Cortex of kidney (tissue), 1 donor: Measurements from ENCODE around the gene PKHD1.
"Not testable (repeated sequence)": the region's sequence is repeated elsewhere in the genome, so short reads cannot be mapped to it uniquely, and the experiment has no call there.

Source experiments
- DNase-seq: peaks from one replicate; lab custom pipeline; 2025; lab: John Stamatoyannopoulos, UW

PKHD1 gene

DNA sequence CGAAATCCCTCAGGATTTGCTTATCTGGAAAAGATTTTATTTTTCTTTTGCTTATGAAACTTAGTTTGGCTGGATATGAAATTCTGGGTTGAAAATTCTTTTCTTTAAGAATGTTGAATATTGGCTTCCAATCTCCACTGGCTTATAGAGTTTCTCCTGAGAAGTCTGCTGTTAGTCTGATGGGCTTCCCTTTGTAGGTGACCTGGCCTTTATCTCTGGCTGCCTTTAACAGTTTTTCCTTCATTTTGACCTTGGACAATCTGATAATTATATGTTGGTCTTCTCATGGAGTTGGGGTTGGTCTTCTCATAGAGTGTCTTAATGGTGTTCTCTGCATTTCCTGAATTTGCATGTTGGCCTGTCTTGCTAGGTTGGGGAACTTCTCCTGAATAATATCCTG, 234.3 kb downstream of the PKHD1 start:
- not testable (repeated sequence) for DNase-seq

DNA sequence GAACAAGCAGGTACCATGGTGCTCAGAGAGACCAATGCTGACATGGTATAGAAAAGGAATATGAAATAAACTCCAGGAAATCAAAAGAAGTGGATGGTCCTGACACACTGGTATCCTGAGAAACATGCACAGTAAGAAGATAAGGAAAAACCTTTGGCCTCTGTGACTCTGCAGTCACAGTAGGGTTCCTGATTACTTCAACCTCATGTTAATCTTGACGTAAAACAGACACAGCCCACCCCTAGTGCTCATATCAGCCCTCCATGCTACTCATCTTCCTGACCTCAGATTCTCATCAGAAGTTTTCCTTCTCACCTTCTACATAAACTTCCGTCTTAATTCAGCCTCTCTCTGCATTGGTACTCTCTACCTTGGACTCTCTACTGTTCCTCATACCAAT, 240.9 kb downstream of the PKHD1 start:
- no peak for DNase-seq

GRCh38 chr6:51844336-51844735, 243.1 kb downstream of the PKHD1 start:
- no peak for DNase-seq

DNA sequence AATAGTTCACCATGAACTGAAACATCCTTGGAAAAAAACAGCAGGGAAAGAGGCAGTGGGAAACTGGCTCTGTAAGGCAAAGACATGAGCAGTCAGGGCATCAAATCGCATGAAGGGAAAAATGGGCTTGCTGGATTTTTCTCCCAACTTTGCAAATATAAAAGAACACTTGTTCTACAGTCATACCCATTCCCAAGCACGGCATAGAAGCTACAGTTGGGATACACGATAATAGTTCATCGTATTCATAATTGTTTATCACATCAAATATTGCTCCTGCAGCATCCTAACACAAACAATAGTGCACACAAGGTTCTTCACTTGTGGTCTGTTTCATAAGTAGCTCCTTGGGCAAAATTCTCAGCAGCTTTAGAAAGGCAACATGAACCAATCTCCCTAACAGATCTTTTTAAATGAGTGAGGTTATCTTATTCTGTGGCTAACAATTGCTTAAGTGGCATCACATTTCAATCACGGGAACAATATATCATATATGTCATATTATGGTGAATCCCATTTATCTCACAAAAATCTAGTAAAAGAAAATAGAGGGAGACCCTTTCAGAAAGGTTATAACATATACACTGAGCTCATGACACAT, 243.9 kb downstream of the PKHD1 start:
- no peak for DNase-seq

DNA sequence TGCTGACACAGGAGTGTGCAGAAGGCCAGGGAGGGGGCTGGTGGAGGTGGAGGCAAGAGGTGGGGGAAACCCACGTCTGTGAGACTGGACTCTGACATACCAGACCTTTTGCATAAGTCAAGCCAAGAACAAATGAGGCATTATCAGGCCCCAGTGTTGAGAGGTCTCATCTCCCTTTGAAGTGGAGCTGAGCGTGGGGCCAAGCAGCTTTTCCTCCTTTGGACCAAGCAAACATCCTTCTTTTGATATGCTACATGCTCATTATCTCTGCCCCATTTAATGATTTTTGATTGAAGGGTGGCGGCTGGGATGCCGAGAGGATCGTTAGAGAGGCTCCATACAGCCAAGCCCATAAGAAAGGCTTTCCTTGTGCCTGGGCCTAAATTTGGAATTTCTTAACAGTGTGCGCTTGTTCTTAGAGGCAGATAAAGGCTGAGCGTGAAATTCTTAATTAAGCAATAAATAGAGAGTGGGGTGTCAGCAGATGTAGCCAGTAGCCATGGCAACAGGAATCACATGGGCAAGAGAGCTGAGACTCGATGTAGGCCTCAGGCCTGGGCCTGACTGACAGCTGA, 244.5 kb downstream of the PKHD1 start:
- no peak for DNase-seq

DNA sequence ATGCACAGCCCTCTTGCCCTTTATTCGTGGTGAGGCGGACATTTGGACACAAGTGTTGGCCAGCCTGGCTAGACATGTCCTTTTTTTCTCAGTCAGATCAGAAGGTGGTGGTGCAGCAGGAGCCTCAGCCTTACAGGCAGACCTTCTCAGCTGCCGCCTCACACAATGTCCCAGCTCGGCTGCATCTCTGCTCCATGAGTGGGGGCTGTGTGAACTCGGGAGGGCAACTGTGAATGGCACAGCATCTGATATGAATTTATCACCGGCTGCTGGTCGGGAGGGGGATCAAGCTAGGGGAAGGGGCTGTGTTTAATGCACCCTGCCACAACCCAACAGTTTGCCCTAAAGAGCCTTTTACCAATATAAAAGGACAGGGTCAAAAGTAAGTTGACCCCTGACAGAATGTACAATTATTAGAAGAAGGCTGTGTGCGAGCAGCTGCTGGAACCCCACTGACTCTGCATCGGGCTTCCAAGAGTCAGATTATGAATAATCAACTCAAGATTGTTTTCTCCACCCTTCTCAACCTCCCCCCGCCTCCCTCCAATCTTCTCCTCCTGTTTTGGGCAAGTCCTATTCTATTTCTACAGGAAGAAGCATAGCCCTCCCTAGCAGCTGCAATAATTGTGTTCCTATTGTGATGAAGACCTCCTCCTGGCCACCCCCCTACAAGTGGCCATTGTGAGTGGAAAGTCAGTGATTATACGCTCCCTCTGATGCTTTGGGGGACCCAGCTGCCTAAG, 245.2 kb downstream of the PKHD1 start:
- no peak for DNase-seq

DNA sequence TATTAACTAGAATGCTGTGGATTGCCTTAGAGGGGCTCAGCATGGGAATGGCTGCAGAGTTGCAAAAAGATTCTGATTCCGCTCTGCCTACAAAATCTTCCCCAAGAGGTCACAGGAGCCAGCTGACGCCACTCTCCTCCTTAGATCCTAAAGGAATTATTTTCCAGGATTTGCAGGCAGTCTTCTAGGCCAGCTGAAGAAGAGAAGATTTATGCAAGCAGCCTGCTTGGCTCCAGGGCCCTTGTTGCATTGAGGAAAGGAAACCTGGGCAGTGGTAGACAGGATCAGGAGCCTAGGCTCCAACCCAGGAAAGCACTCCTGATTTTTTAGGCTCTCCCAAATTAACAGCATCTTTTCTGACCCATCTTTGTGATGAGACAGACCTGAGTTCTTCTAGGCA, 245.8 kb downstream of the PKHD1 start:
- DNase-seq: no peak

GRCh38 chr6:51839726-51840374, 247.6 kb downstream of the PKHD1 start:
- DNase-seq: no peak

DNA sequence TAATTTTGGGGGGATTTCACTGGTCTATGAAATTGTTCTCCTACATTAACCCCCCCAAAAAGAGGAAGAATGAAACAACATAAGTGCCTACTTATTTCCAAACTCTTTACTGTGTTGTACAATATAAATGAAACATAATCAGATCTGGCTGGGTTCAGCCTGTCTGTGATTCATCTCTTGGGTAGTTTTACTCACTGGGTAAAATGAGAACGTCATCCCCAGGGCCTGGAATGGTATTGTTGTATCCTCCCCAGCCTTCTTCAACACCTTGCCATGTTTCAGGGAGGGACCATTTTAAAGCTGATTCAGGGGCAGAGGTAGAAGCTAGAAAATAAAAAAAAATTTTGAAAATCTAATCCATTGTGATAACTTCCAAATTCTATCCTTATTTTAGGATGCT, 256.7 kb downstream of the PKHD1 start:
- no peak for DNase-seq

DNA sequence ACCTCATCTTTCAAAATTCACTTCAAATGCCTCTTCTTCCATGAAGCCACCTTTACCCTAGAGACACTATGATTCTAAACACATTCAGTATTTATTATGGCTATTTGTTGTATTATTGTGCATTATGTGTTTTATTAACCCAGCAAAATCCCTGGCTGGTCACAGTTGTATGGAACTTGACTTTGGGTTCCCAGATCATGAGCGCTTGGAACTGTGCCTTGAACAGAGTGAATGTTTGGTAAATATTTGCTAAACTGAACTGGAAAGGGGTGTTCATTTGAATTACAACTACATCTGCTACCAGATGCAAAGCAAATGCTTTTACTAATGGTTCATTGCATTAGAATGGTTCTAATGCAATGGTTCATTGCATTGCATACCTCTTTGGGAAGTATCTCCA, 259.8 kb downstream of the PKHD1 start:
- DNase-seq: no peak

GRCh38 chr6:51824940-51825339, 262.5 kb downstream of the PKHD1 start:
- no peak for DNase-seq

- no peak for DNase-seq
Measured at GRCh38 chr6:51820555-51820954, 266.9 kb downstream of the PKHD1 start.

GRCh38 chr6:51818520-51819022, 268.8 kb downstream of the PKHD1 start:
- DNase-seq: no peak

- DNase-seq: no peak
Measured at GRCh38 chr6:51817832-51818231, 269.6 kb downstream of the PKHD1 start.

- no peak for DNase-seq
Measured at GRCh38 chr6:51814418-51814817, 273.0 kb downstream of the PKHD1 start.

DNA sequence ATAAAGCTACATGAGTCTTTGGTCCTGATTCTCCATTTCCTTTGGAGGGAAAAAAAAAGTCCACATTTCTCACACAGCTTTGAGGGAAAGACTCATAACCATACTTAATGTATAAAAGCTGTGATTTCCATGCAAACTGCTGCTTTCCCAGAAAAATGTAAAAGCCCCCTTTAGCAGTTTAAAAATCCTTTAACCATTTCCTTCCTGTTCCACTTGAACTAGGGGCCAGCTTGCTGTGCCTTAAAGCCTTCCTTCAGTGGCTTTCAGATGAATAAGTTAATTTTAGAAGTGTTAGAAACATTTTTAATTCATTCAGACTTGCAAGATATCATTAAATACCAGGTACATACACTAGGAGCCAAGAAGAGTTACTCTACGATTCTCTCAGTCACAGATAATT, 273.5 kb downstream of the PKHD1 start:
- DNase-seq: no peak

- no peak for DNase-seq
Measured at GRCh38 chr6:51812231-51812630, 275.2 kb downstream of the PKHD1 start.

DNA sequence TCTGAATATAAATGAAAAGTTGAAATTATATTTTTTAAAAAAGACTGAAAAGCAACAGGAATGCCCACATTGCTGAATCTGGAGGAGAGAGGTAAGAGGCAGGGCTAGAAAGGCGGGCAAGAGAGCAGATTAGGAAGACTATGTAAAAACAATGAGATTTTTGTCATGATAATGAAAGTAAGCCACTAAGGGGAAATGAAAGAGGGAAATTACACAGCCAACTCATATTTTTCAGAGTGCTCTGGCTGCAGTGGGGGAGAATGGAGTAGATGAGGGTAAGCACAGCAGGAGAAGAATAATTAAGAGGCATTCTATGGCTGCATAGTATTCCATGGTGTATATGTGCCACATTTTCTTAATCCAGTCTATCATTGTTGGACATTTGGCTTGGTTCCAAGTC, 281.9 kb downstream of the PKHD1 start:
- DNase-seq: no peak

GRCh38 chr6:51800603-51801002, 286.8 kb downstream of the PKHD1 start:
- no peak for DNase-seq

GRCh38 chr6:51793393-51793792, 294.0 kb downstream of the PKHD1 start:
- DNase-seq: no peak

GRCh38 chr6:51792273-51793030, 295.0 kb downstream of the PKHD1 start:
- DNase-seq: no peak

DNA sequence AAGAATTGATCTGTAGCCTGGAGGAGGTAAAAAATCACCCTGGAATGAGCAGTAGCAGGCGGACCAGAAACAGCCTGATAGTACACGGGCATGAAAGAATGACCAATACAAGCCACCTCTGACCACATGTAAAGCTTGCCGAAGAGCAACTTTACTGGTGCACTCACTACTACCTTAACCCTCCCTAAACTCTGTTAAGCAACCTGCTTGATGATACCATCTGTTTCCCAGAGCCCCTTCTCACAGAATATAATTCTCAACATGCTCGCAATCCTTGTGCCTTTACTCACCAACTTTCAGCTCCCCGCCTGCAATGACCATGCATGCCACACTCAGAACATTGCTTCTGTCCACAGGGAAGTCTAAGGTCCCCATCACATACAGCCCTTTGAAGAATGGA, 296.5 kb downstream of the PKHD1 start:
- no peak for DNase-seq
